ENCODE data around the gene PELI2.

The PELI2 gene

GRCh38 chr14:56117765-56118610 lies at the start of gene PELI2:
Gene PELI2, plus strand, starts transcription at chr14:56118411. Its CDS starts 250 bp downstream, at chr14:56118661.
- DNase-seq: peak; percentile 84

GRCh38 chr14:56073799-56074198 lies 44.4 kb upstream of the PELI2 start:
- no peak for DNase-seq

- DNase-seq: no peak
Observed at GRCh38 chr14:56075301-56075700, 42.9 kb upstream of the PELI2 start.

GRCh38 chr14:56081139-56081538 lies 37.1 kb upstream of the PELI2 start:
- DNase-seq: no peak

- DNase-seq: no peak
Observed at GRCh38 chr14:56082880-56083279, 35.3 kb upstream of the PELI2 start.

- no peak for DNase-seq
Observed at GRCh38 chr14:56085471-56085870, 32.7 kb upstream of the PELI2 start.

GRCh38 chr14:56087671-56088471 lies 30.3 kb upstream of the PELI2 start:
- DNase-seq: peak; percentile 33

GRCh38 chr14:56088941-56089340 lies 29.3 kb upstream of the PELI2 start:
- DNase-seq: no peak

GRCh38 chr14:56092763-56093162 lies 25.4 kb upstream of the PELI2 start:
- DNase-seq: no peak

- no peak for DNase-seq
Observed at GRCh38 chr14:56094076-56094475, 24.1 kb upstream of the PELI2 start.

GRCh38 chr14:56098021-56098420 lies 20.2 kb upstream of the PELI2 start:
- no peak for DNase-seq

- no peak for DNase-seq
Observed at GRCh38 chr14:56099081-56099797, 19.0 kb upstream of the PELI2 start.

GRCh38 chr14:56100556-56100955 lies 17.7 kb upstream of the PELI2 start:
- no peak for DNase-seq

GRCh38 chr14:56102941-56103340 lies 15.3 kb upstream of the PELI2 start:
- no peak for DNase-seq

- DNase-seq: no peak
Observed at GRCh38 chr14:56107615-56108014, 10.6 kb upstream of the PELI2 start.

- no peak for DNase-seq
Observed at GRCh38 chr14:56108057-56108456, 10.2 kb upstream of the PELI2 start.

- no peak for DNase-seq
Observed at GRCh38 chr14:56112781-56113180, 5.4 kb upstream of the PELI2 start.

GRCh38 chr14:56115334-56115870 lies 2.8 kb upstream of the PELI2 start:
- DNase-seq: no peak

- no peak for DNase-seq
Observed at GRCh38 chr14:56115976-56116893, 2.0 kb upstream of the PELI2 start.

- DNase-seq: no peak
Observed at GRCh38 chr14:56118611-56119181, 485 bp downstream of the PELI2 start.

GRCh38 chr14:56119201-56119981 lies 1.2 kb downstream of the PELI2 start:
- DNase-seq: peak; percentile 72

All from femur (tissue), 1 donor.